H1 (cell line): ENCODE results near the gene SLC7A5. TPM values are rescaled to one million over a fixed set of nuclear protein-coding genes. Genes with fewer than 3 reads are reported as not detected.
A peak's percentile ranks its signal among the peaks of the same experiment; 100 is the strongest.
"Not testable (repeated sequence)": the region's sequence is repeated elsewhere in the genome, so short reads cannot be mapped to it uniquely, and the experiment has no call there.

ENCODE experiments used
- CTCF ChIA-PET: fragments of 300-600 bp; sonication (Branson Sonifier 250); formaldehyde crosslinking; loops from one replicate; lab custom pipeline; 2021; ENCODE audit not compliant: partially characterized antibody; lab: Charles Lee
- POLR2A ChIA-PET: fragments of 300-600 bp; sonication (Branson Sonifier 250); formaldehyde crosslinking; loops from one replicate; lab custom pipeline; 2021; ENCODE audit warnings: inconsistent platforms; ENCODE audit not compliant: partially characterized antibody; lab: Charles Lee
- DNase-seq, 2 experiments: peaks; one replicate each; pipeline versions ENCODE4 v3.0.0 to v3.0.0-alpha.2; 2010 to 2022; ENCODE audit warnings: low spot score in 2 of 2, low read depth in 1 of 2, mixed read lengths in 1 of 2
- FAIRE-seq: peaks from 2 replicates; lab custom pipeline; 2011; peaks lifted over from hg19 to GRCh38; lab: Jason Lieb, UNC
- H2AFZ ChIP-seq: 2 replicates; pipeline ENCODE4 v1.8.1; 2012; ENCODE audit warnings: low read length, inconsistent platforms
- H2AK5ac ChIP-seq: 2 replicates; pipeline ENCODE4 v1.6.1; 2013; ENCODE audit warnings: low read depth, low read length
- H2BK120ac ChIP-seq: replicated peaks from 2 replicates; pipeline ENCODE3; 2013; ENCODE audit warnings: low read depth, low read length, inconsistent platforms
- H2BK12ac ChIP-seq: 2 replicates; pipeline ENCODE4 v1.6.1; 2013; ENCODE audit warnings: low read depth, low read length
- H2BK15ac ChIP-seq: 2 replicates; pipeline ENCODE4 v1.6.1; 2013; ENCODE audit warnings: low read length
- H2BK20ac ChIP-seq: 2 replicates; pipeline ENCODE4 v1.6.1; 2013; ENCODE audit warnings: low read length
- H2BK5ac ChIP-seq: 2 replicates; pipeline ENCODE4 v1.6.1; 2013; ENCODE audit warnings: low read depth, low read length
- H3K14ac ChIP-seq: 2 replicates; pipeline ENCODE4 v1.6.1; 2013; ENCODE audit warnings: inconsistent platforms; ENCODE audit not compliant: insufficient read length
- H3K18ac ChIP-seq: 2 replicates; pipeline ENCODE4 v1.6.1; 2013; ENCODE audit warnings: low read length; ENCODE audit errors: extremely low read depth
- H3K23ac ChIP-seq: 2 replicates; pipeline ENCODE4 v1.6.1; 2013; ENCODE audit warnings: inconsistent platforms; ENCODE audit not compliant: insufficient read length
- H3K23me2 ChIP-seq: 2 replicates; pipeline ENCODE4 v1.6.1; 2013; ENCODE audit warnings: low read depth, low read length
- H3K27ac ChIP-seq: 2 replicates; pipeline ENCODE4 v1.6.1; 2011; ENCODE audit warnings: low read depth, low read length, inconsistent platforms
- H3K27me3 ChIP-seq, 4 experiments: replicated peaks in 1 of 4; 1 replicate in 1 of 4; 2 replicates in 3 of 4; pipeline versions ENCODE4 v1.6.1 to v1.8.1; 2011 to 2013; ENCODE audit warnings: low read length in 3 of 4, mild to moderate bottlenecking in 3 of 4, inconsistent platforms in 2 of 4, mixed read lengths in 2 of 4, moderate library complexity in 1 of 4; ENCODE audit not compliant: control insufficient read depth in 3 of 4, insufficient read depth in 3 of 4; ENCODE audit errors: extremely low read depth in 1 of 4
- H3K36me3 ChIP-seq, 4 experiments: 2 replicates each; pipeline versions ENCODE4 v1.6.1 to v1.8.1; 2011 to 2013; ENCODE audit warnings: mild to moderate bottlenecking in 4 of 4, low read length in 3 of 4, moderate library complexity in 2 of 4, control low read depth in 1 of 4, inconsistent platforms in 1 of 4; ENCODE audit not compliant: insufficient read depth in 4 of 4, control insufficient read depth in 2 of 4
- H3K4ac ChIP-seq: replicated peaks from 2 replicates; pipeline ENCODE3; 2013; ENCODE audit warnings: low read length, low read depth, mixed read lengths, inconsistent platforms; ENCODE audit not compliant: insufficient read length
- H3K4me1 ChIP-seq, 4 experiments: replicated peaks in 1 of 4; 1 replicate in 1 of 4; 2 replicates in 3 of 4; pipeline versions ENCODE4 v1.6.1 to v1.8.1; 2011 to 2013; ENCODE audit warnings: low read length in 3 of 4, inconsistent platforms in 2 of 4, mixed read lengths in 1 of 4; ENCODE audit not compliant: insufficient read depth in 4 of 4, control insufficient read depth in 3 of 4
- H3K4me2 ChIP-seq, 2 experiments: 2 replicates each; pipeline versions ENCODE4 v1.6.1 to v1.8.1; 2011 to 2013; ENCODE audit warnings: low read depth in 2 of 2, low read length in 2 of 2, control low read depth in 1 of 2, inconsistent platforms in 1 of 2, mild to moderate bottlenecking in 1 of 2; ENCODE audit not compliant: insufficient read depth in 1 of 2
- H3K4me3 ChIP-seq, 4 experiments: fragments of 200-600, 300-600 bp in 1 of 4; sonication (generic), shearing (Covaris generic), sonication (Bioruptor Twin) in 1 of 4; 2 replicates each; pipeline versions ENCODE4 v1.5.1 to v1.8.1; 2011 to 2016; ENCODE audit warnings: low read length in 4 of 4, low read depth in 3 of 4, control low read depth in 2 of 4, inconsistent platforms in 2 of 4, mild to moderate bottlenecking in 2 of 4, mixed read lengths in 1 of 4, moderate library complexity in 1 of 4; ENCODE audit not compliant: insufficient read depth in 2 of 4; ENCODE audit errors: extremely low read depth in 1 of 4
- H3K56ac ChIP-seq: replicated peaks from 2 replicates; pipeline ENCODE3; 2013; ENCODE audit warnings: low read depth, mild to moderate bottlenecking, mixed read lengths, low read length, inconsistent platforms; ENCODE audit not compliant: insufficient read length
- H3K79me1 ChIP-seq: 2 replicates; pipeline ENCODE4 v1.6.1; 2013; ENCODE audit warnings: low read depth, low read length, control low read depth
- H3K79me2 ChIP-seq, 2 experiments: 2 replicates each; pipeline versions ENCODE4 v1.6.1 to v1.8.1; 2012 to 2013; ENCODE audit warnings: low read length in 2 of 2, mild to moderate bottlenecking in 2 of 2, inconsistent platforms in 1 of 2; ENCODE audit not compliant: insufficient read depth in 2 of 2, control insufficient read depth in 1 of 2
- H3K9ac ChIP-seq, 4 experiments: replicated peaks in 1 of 4; 1 replicate in 1 of 4; 2 replicates in 3 of 4; pipeline versions ENCODE4 v1.6.1 to v1.8.1; 2011 to 2013; ENCODE audit warnings: low read depth in 3 of 4, low read length in 3 of 4, control low read depth in 2 of 4, mild to moderate bottlenecking in 2 of 4, moderate library complexity in 2 of 4, inconsistent platforms in 1 of 4; ENCODE audit errors: extremely low read depth in 1 of 4
- H3K9me3 ChIP-seq, 2 experiments: 2 replicates each; pipeline versions ENCODE4 v1.6.1 to v1.8.1; 2012 to 2013; ENCODE audit warnings: mild to moderate bottlenecking in 2 of 2, moderate library complexity in 2 of 2, control low read depth in 1 of 2, inconsistent platforms in 1 of 2, low read depth in 1 of 2, low read length in 1 of 2, mixed read lengths in 1 of 2; ENCODE audit not compliant: insufficient read depth in 2 of 2
- H4K20me1 ChIP-seq, 2 experiments: replicated peaks in 1 of 2; 2 replicates each; pipeline versions ENCODE3 to v1.8.1; 2011 to 2013; ENCODE audit warnings: inconsistent platforms in 2 of 2, low read length in 2 of 2, mild to moderate bottlenecking in 1 of 2; ENCODE audit not compliant: insufficient read depth in 2 of 2, control insufficient read depth in 1 of 2
- H4K5ac ChIP-seq: 2 replicates; pipeline ENCODE4 v1.6.1; 2013; ENCODE audit warnings: low read length, low read depth, mixed read lengths, inconsistent platforms; ENCODE audit not compliant: insufficient read length
- H4K8ac ChIP-seq: 2 replicates; pipeline ENCODE4 v1.8.0; 2013; ENCODE audit warnings: mild to moderate bottlenecking, moderate library complexity, low read length, inconsistent platforms; ENCODE audit not compliant: insufficient read depth; ENCODE audit errors: extremely low read depth
- H4K91ac ChIP-seq: replicated peaks from 2 replicates; pipeline ENCODE3; 2013; ENCODE audit warnings: low read length, mixed read lengths, inconsistent platforms; ENCODE audit not compliant: insufficient read length
- BACH1 ChIP-seq: IDR thresholded peaks from 2 replicates; pipeline ENCODE4 v1.6.1; 2012; ENCODE audit warnings: low read length, improper control_type of control experiment
- WGBS, 2 experiments: shearing (Covaris generic) in 1 of 2; methylation state at CpG; one replicate each; pipeline versions ENCODE4 v1.1.6 to v1.1.7; 2013 to 2015; ENCODE audit warnings: low lambda C conversion rate in 2 of 2, mixed read lengths in 2 of 2, inconsistent platforms in 1 of 2, low coverage in 1 of 2, missing lambda C conversion rate in 1 of 2; ENCODE audit not compliant: insufficient replicate concordance in 2 of 2, insufficient coverage in 1 of 2, insufficient read length in 1 of 2; ENCODE audit errors: extremely low coverage in 1 of 2, missing lambda C conversion rate in 1 of 2; 5-methylcytosine and 5-hydroxymethylcytosine counted together
- polyA plus RNA-seq, 7 experiments: library from polyadenylated mRNA; depleted of rRNA in 3 of 7; stranded (reverse) in 5 of 7; unstranded in 2 of 7; fragments of >200 nt in 5 of 7; fragments of 200-250 nt in 2 of 7; gene quantifications; 1 replicate in 5 of 7; 2 replicates in 1 of 7; 4 replicates in 1 of 7; pipeline versions ENCODE4 v1.2.1 to v1.2.3, GENCODE V29; 2011 to 2013; ENCODE audit warnings: missing spikeins in 2 of 7, mixed read lengths in 2 of 7
- total RNA-seq: library from RNA; stranded (reverse); fragmentation: NEBNext Ultra II Directional; extraction: Animal tissue kit (Norgen Biotek cat#: 25700); gene quantifications from 2 replicates; pipeline ENCODE4 v1.2.1, GENCODE V29; 2021

Gene SLC7A5
- total and polyA plus RNA-seq, 2 of the 8 experiments (the other 6 are each of a cell fraction or from before 2014, with no cell fraction given) = 68.2 to 341 TPM

- not testable (repeated sequence) for H3K23me2 ChIP-seq, FAIRE-seq
- POLR2A ChIA-PET = interaction anchor here (1.9 to 2.1 kb wide), 2 partner anchors 10 to 114 kb away, joined by 4 to 6 read pairs; partner anchors contain the start of genes KLHDC4 and SLC7A5
These were observed 10.2 kb upstream of the SLC7A5 start for GRCh38 chr16:87879411-87880013.

More at GRCh38 chr16:87879411-87880013, 10.2 kb upstream of the SLC7A5 start:
- WGBS, 2 experiments = 93% methylated on average over 5 of the region's 5 CpGs; no CpG with 5 or more reads in 1 of the 2 experiments
- H3K23ac ChIP-seq, H3K36me3 ChIP-seq, H3K9me3 ChIP-seq, H4K91ac ChIP-seq, H3K4ac ChIP-seq, H4K8ac ChIP-seq, H4K5ac ChIP-seq, H3K56ac ChIP-seq, H3K79me2 ChIP-seq, H4K20me1 ChIP-seq, H2BK5ac ChIP-seq, H3K14ac ChIP-seq, H3K18ac ChIP-seq, H3K27ac ChIP-seq, H3K9ac ChIP-seq, H3K4me2 ChIP-seq, H3K4me3 ChIP-seq, H2AFZ ChIP-seq, H3K27me3 ChIP-seq, H3K79me1 ChIP-seq, DNase-seq, H2BK120ac ChIP-seq: not testable (repeated sequence)
- Histone ChIP-seq H2BK15ac (peak overlapping the region; percentile 81; the same call in 1 of the 2 replicates), H2AK5ac (peak overlapping the region; percentile 99; the same call in 1 of the 2 replicates), H3K4me1 (peaks cover 3 to 22% (median 13%) of the 10 kb centered on the region in 4 experiments), H2BK12ac (peak overlapping the region; percentile 84; the same call in 1 of the 2 replicates), H2BK20ac (peak overlapping the region; percentile 96; the same call in 1 of the 2 replicates)
- CTCF ChIA-PET = interaction anchor here (1.7 kb wide), 1 partner anchor 26 kb away, joined by 5 read pairs; no protein-coding TSS in a partner anchor
- 0 out of 2 replicates have a peak, but pooled peaks have one; percentile 7 for TF ChIP-seq BACH1
